GM10248 (cell line): ENCODE data around the gene MID1.

ENCODE experiments used
- CTCF ChIA-PET: fragments of 300-600 bp; sonication (Branson Sonifier 250); formaldehyde crosslinking; extraction: SDS; loops from one replicate; lab custom pipeline; 2021; ENCODE audit warnings: antibody characterized with exemption; lab: Yijun Ruan, JAX
- POLR2A ChIA-PET: fragments of 350-650 bp; sonication (Branson Sonifier 250); formaldehyde crosslinking; extraction: SDS; loops from one replicate; lab custom pipeline; 2020; ENCODE audit warnings: antibody characterized with exemption; lab: Yijun Ruan, JAX
- DNase-seq: peaks from one replicate; pipeline ENCODE4 v3.0.0; 2012; ENCODE audit errors: extremely low spot score
- TF ChIP-seq, protein P1 (sequence below): IDR thresholded peaks from 2 replicates; pipeline ENCODE4 v1.5.1; 2012; ENCODE audit warnings: mild to moderate bottlenecking, low read depth; ENCODE audit errors: extremely low read depth, missing control alignments, control extremely low read depth

MID1 gene

DNA sequence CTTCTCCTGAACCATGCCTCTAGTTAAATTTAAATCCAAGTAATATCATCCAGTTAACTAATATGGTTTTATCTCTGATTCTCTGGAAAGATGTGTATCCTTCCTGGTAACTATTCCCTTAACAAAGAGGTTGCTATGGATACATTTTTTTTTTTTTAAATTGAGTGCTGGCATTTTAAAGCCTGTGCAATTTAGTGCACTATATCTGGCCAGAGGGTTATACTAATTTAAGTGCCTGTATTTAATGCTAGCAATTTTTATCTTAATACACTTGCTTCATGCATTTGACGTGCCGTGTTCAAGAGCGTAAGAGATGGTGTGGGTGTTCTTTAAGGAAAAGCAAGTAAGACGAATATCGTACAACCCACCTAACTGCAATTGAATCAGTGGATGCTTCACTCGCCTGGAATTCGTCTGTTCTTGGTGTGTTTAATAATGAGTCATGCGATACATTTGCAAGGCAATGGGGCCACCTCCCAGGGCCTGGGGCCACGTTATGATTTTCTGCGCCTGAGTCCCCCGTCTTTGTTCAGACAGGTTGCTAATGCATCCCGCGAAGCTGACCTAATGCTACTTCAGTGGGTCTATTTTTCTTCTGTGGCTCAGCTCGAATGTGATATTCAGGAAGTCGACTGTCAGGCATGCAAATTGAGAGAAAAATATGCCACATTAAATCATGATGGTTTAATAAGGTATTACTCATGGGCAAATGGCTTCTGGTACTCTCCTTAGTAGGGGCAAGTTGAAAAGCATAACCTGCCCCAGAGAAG lies 14.2 kb upstream of the MID1 start:
- CTCF ChIA-PET = no interaction called here
- POLR2A ChIA-PET = no interaction called here
- TF ChIP-seq, protein P1, sequence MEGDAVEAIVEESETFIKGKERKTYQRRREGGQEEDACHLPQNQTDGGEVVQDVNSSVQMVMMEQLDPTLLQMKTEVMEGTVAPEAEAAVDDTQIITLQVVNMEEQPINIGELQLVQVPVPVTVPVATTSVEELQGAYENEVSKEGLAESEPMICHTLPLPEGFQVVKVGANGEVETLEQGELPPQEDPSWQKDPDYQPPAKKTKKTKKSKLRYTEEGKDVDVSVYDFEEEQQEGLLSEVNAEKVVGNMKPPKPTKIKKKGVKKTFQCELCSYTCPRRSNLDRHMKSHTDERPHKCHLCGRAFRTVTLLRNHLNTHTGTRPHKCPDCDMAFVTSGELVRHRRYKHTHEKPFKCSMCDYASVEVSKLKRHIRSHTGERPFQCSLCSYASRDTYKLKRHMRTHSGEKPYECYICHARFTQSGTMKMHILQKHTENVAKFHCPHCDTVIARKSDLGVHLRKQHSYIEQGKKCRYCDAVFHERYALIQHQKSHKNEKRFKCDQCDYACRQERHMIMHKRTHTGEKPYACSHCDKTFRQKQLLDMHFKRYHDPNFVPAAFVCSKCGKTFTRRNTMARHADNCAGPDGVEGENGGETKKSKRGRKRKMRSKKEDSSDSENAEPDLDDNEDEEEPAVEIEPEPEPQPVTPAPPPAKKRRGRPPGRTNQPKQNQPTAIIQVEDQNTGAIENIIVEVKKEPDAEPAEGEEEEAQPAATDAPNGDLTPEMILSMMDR = no peak
- DNase-seq = no peak

DNA sequence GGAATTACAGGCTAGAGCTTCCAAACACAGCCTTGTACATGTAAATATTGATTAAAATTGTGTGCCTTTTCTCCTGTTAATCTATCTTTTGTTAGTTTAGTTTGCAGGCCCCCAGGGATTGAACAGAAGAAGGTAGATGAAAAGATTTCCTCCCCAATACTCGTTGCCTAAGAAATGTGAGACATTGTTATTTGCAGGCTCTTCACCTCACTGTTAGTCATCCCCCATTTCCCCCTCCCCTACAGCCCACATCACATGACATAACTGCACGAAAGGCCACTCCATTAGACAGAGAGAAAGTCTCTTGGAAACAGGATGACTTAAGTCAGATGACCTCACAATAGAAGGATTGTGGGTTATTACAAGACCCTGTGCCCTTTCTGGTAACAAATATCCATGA lies 13.3 kb upstream of the MID1 start:
- POLR2A ChIA-PET = no interaction called here
- TF ChIP-seq, protein P1 = no peak
- CTCF ChIA-PET = no interaction called here
- DNase-seq = no peak

GRCh38 chrX:10631416-10632145 lies 11.2 kb upstream of the MID1 start:
- CTCF ChIA-PET = interaction anchor here (1.1 to 2.3 kb wide), 2 partner anchors 13 to 441 kb away, joined by 3 to 7 read pairs; no protein-coding TSS in a partner anchor
- DNase-seq = no peak
- POLR2A ChIA-PET = no interaction called here
- TF ChIP-seq, protein P1 = no peak

DNA sequence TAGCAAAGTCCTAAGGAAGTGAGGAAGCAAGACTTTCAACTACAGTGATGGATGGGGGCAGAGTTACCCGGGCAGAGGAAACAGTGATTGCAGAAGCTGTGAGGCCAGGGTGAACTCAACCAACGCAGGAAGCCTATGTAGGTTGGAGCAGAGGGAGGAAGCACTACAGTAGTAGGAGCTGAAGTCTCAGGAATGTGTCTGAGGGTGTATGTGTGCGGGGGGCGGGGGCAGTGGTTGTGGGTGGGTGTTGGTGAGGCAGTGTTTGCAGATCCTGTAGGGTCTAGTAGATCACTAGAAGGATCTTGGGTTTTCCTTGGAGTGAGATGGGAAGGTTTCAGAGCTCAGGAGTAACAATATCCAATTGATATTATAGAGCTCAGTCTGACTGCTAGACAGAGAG lies 9.9 kb upstream of the MID1 start:
- no peak for DNase-seq
- ChIA-PET POLR2A (no interaction called here), CTCF (no interaction called here)
- TF ChIP-seq, protein P1 = no peak

DNA sequence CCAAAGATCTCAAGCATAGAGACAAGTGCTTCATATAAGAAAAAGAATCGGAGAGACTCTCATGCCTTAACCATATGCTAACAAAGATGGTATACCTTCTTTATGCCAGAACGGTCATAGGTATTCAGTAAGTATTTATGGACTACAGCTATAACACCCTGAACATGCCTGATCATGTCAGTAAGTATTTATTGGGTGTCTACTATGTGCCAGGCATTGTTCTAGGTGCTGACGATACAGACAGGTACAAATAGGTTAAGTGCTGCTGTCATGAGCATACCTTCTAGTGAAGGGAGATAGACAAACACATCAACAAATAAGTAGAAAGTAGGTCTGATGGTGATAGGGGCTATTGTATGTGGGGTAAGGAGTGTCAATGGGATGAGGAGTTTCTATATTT lies 9.5 kb upstream of the MID1 start:
- DNase-seq = no peak
- TF ChIP-seq, protein P1 = no peak
- ChIA-PET POLR2A (no interaction called here), CTCF (no interaction called here)

DNA sequence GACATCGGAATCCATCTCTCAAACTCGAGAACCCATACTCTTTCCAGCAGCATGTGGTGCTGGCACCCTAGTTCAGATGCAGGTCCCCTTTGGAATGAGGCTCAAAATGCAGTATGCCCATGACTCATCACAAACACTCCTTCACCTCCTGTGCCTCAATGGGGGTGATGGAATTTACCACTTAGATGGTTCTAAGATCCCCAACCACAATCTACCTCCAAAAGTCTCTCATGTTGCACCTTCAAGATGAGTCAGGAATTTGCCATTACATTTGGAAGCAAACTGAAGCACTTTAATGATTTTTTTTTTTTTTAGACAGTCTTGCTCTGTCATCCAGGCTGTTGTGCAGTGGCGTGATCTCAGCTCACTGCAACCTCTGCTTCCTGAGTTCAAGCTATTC lies 8.5 kb upstream of the MID1 start:
- POLR2A ChIA-PET = no interaction called here
- no peak for DNase-seq
- CTCF ChIA-PET = no interaction called here
- TF ChIP-seq, protein P1 = no peak
